Upper lobe of right lung (tissue), 1 donor: Measurements from ENCODE around the gene KIF14. TPM values are rescaled to one million over a fixed set of nuclear protein-coding genes. Genes with fewer than 3 reads are reported as not detected.

Source experiments
- ATAC-seq: fragments of 200-7000 bp; cut with Tn5 transposase; one replicate; pipeline ENCODE4 v1.9.1; 2020; ENCODE audit warnings: mild to moderate bottlenecking, moderate library complexity
- DNase-seq: peaks from one replicate; pipeline ENCODE4 v3.0.0-alpha.2; 2020
- H3K27ac ChIP-seq: fragments of 200-600 bp; one replicate; pipeline ENCODE4 v1.8.0; 2022
- H3K27me3 ChIP-seq: fragments of 200-600 bp; one replicate; pipeline ENCODE4 v1.8.0; 2022; ENCODE audit warnings: mild to moderate bottlenecking
- H3K36me3 ChIP-seq: fragments of 200-600 bp; one replicate; pipeline ENCODE4 v1.8.0; 2022
- H3K4me1 ChIP-seq: fragments of 200-600 bp; one replicate; pipeline ENCODE4 v1.8.0; 2022
- H3K4me3 ChIP-seq: fragments of 200-600 bp; one replicate; pipeline ENCODE4 v1.8.0; 2022; ENCODE audit warnings: mild to moderate bottlenecking
- H3K9me3 ChIP-seq: fragments of 200-600 bp; one replicate; pipeline ENCODE4 v1.8.0; 2022
- CTCF ChIP-seq: fragments of 200-600 bp; IDR thresholded peaks from one replicate; pipeline ENCODE4 v1.8.0; 2022; ENCODE audit warnings: antibody characterized with exemption
- intact Hi-C: fragments of 100-400 bp; cut with DNase I; formaldehyde crosslinking; loops from one replicate; pipeline ENCODE4 v1.11.0; 2022
- total RNA-seq: library from RNA; stranded (reverse); fragmentation: NEBNext Ultra II Directional; extraction: Animal tissue kit (Norgen Biotek cat#: 25700); gene quantifications from one replicate; pipeline ENCODE4 v1.2.1, GENCODE V29; 2021
- donor health status: DM: no; HTN: yes; CAD: no; lungs with severe emphysema.

The KIF14 gene
- total RNA-seq, 1 donor from 2014 or later: 0.23 TPM

GRCh38 chr1:200546577-200546976 is 74.0 kb downstream of the KIF14 start:
- intact Hi-C loops: no loop called here
- ATAC-seq (no peak), DNase-seq (no peak)
- Histone ChIP-seq H3K9me3 (no peaks in the 10 kb centered on the region), H3K4me1 (no peaks in the 10 kb centered on the region), H3K27me3 (no peaks in the 10 kb centered on the region), H3K36me3 (no peaks in the 10 kb centered on the region), H3K27ac (no peak overlapping the region), H3K4me3 (no peak overlapping the region)
- TF ChIP-seq CTCF: no peak

- DNase-seq: no peak
These were observed 78.4 kb downstream of the KIF14 start for GRCh38 chr1:200542162-200542561.

GRCh38 chr1:200540281-200540680 is 80.3 kb downstream of the KIF14 start:
- TF ChIP-seq CTCF: no peak
- intact Hi-C loops: no loop called here

More at GRCh38 chr1:200542162-200542561, 78.4 kb downstream of the KIF14 start:
- H3K27me3 ChIP-seq: no peaks in the 10 kb centered on the region
- no peak overlapping the region for H3K4me3 ChIP-seq
- no peak overlapping the region for H3K27ac ChIP-seq
- no peaks in the 10 kb centered on the region for H3K4me1 ChIP-seq
- TF ChIP-seq CTCF: no peak
- H3K36me3 ChIP-seq: no peaks in the 10 kb centered on the region
- no peaks in the 10 kb centered on the region for H3K9me3 ChIP-seq
- intact Hi-C loops: no loop called here
- peak; percentile 26 for ATAC-seq

GRCh38 chr1:200538179-200538578 is 82.4 kb downstream of the KIF14 start:
- H3K27me3 ChIP-seq: no peaks in the 10 kb centered on the region
- no peak for DNase-seq
- intact Hi-C loops: no loop called here
- no peak overlapping the region for H3K27ac ChIP-seq
- H3K4me1 ChIP-seq: no peaks in the 10 kb centered on the region
- ATAC-seq: no peak
- no peaks in the 10 kb centered on the region for H3K9me3 ChIP-seq
- no peaks in the 10 kb centered on the region for H3K36me3 ChIP-seq
- no peak for TF ChIP-seq CTCF
- no peak overlapping the region for H3K4me3 ChIP-seq

More at GRCh38 chr1:200540281-200540680, 80.3 kb downstream of the KIF14 start:
- ATAC-seq (no peak), DNase-seq (no peak)
- Histone ChIP-seq H3K9me3 (no peaks in the 10 kb centered on the region), H3K27ac (no peak overlapping the region), H3K4me3 (no peak overlapping the region), H3K4me1 (no peaks in the 10 kb centered on the region), H3K27me3 (no peaks in the 10 kb centered on the region), H3K36me3 (no peaks in the 10 kb centered on the region)

- no peaks in the 10 kb centered on the region for H3K36me3 ChIP-seq
- H3K27ac ChIP-seq: no peak overlapping the region
- no peaks in the 10 kb centered on the region for H3K27me3 ChIP-seq
- no peak overlapping the region for H3K4me3 ChIP-seq
- intact Hi-C loops: no loop called here
- H3K4me1 ChIP-seq: no peaks in the 10 kb centered on the region
- ATAC-seq (peak; percentile 79), DNase-seq (no peak)
- TF ChIP-seq CTCF: no peak
- no peaks in the 10 kb centered on the region for H3K9me3 ChIP-seq
These were observed 84.9 kb downstream of the KIF14 start for GRCh38 chr1:200535605-200536004.

GRCh38 chr1:200530623-200531261 is 89.8 kb downstream of the KIF14 start:
- intact Hi-C loops: no loop called here
- Histone ChIP-seq H3K4me1 (no peaks in the 10 kb centered on the region), H3K9me3 (no peaks in the 10 kb centered on the region), H3K4me3 (no peak overlapping the region), H3K27ac (no peak overlapping the region), H3K27me3 (no peaks in the 10 kb centered on the region), H3K36me3 (no peaks in the 10 kb centered on the region)
- peak; percentile 28 for ATAC-seq
- no peak for DNase-seq
- TF ChIP-seq CTCF: no peak
